WTC11 (cell line): ENCODE results near the gene KY. TPM values are rescaled to one million over a fixed set of nuclear protein-coding genes. Genes with fewer than 3 reads are reported as not detected.
A peak's percentile ranks its signal among the peaks of the same experiment; 100 is the strongest.

Source experiments
- ATAC-seq: fragments of 200-7000 bp; cut with Tn5 transposase; 2 replicates; pipeline ENCODE4 v1.10.0; 2021; ENCODE audit warnings: mild to moderate bottlenecking, moderate library complexity
- CTCF ChIA-PET: fragments of 300-600 bp; sonication (Branson Sonifier 250); formaldehyde crosslinking; loops from one replicate; lab custom pipeline; 2021; ENCODE audit warnings: antibody characterized with exemption; lab: Charles Lee
- POLR2A ChIA-PET: fragments of 350-600 bp; sonication (Branson Sonifier 250); formaldehyde crosslinking; loops from one replicate; lab custom pipeline; 2021; ENCODE audit warnings: antibody characterized with exemption; lab: Charles Lee
- DNase-seq: peaks from one replicate; pipeline ENCODE4 v3.0.0; 2021; ENCODE audit warnings: low spot score
- H3K27ac Mint-ChIP-seq: 2 replicates; pipeline ENCODE4 v1.8.0; 2021; ENCODE audit warnings: mixed read lengths
- H3K27me3 Mint-ChIP-seq: 2 replicates; pipeline ENCODE4 v1.8.0; 2021; ENCODE audit warnings: low read depth, mild to moderate bottlenecking, moderate library complexity, mixed read lengths
- H3K36me3 Mint-ChIP-seq: 2 replicates; pipeline ENCODE4 v1.8.0; 2021; ENCODE audit warnings: mixed read lengths
- H3K4me1 Mint-ChIP-seq: 2 replicates; pipeline ENCODE4 v1.8.0; 2022; ENCODE audit warnings: mixed read lengths
- H3K4me3 Mint-ChIP-seq: 2 replicates; pipeline ENCODE4 v1.8.0; 2021; ENCODE audit warnings: mild to moderate bottlenecking, moderate library complexity, mixed read lengths
- H3K9me3 Mint-ChIP-seq: 2 replicates; pipeline ENCODE4 v1.8.0; 2021; ENCODE audit warnings: mixed read lengths
- ATF2 ChIP-seq: sonication (generic); formaldehyde crosslinking; IDR thresholded peaks from 2 replicates; pipeline ENCODE4 v1.8.1; 2022; ENCODE audit warnings: low read depth, missing genetic modification reagents, borderline replicate concordance
- CDX4 ChIP-seq: fragments of 250-450 bp; sonication (Bioruptor Pico); IDR thresholded peaks from 2 replicates; pipeline ENCODE4 v1.9.0; 2021; ENCODE audit warnings: moderate library complexity, mild to moderate bottlenecking, inconsistent platforms, borderline replicate concordance
- CREM ChIP-seq: sonication (generic); formaldehyde crosslinking; IDR thresholded peaks from 2 replicates; pipeline ENCODE4 v1.8.1; 2022; ENCODE audit warnings: mild to moderate bottlenecking, missing genetic modification reagents, moderate library complexity
- E2F4 ChIP-seq: sonication (generic); formaldehyde crosslinking; IDR thresholded peaks from 2 replicates; pipeline ENCODE4 v1.8.1; 2022; ENCODE audit warnings: low read depth, mild to moderate bottlenecking, moderate library complexity, missing genetic modification reagents, borderline replicate concordance
- ELF4 ChIP-seq: sonication (generic); formaldehyde crosslinking; IDR thresholded peaks from 2 replicates; pipeline ENCODE4 v1.8.1; 2022; ENCODE audit warnings: low read depth, mild to moderate bottlenecking, moderate library complexity, missing genetic modification reagents
- ETV6 ChIP-seq: sonication (generic); formaldehyde crosslinking; IDR thresholded peaks from 2 replicates; pipeline ENCODE4 v1.8.1; 2022; ENCODE audit warnings: mild to moderate bottlenecking, missing genetic modification reagents
- FOXK1 ChIP-seq: sonication (generic); formaldehyde crosslinking; IDR thresholded peaks from 2 replicates; pipeline ENCODE4 v1.8.0; 2022; ENCODE audit warnings: mild to moderate bottlenecking, moderate library complexity, missing genetic modification reagents
- HMGXB4 ChIP-seq: sonication (generic); formaldehyde crosslinking; IDR thresholded peaks from 2 replicates; pipeline ENCODE4 v1.8.1; 2023; ENCODE audit warnings: mild to moderate bottlenecking, moderate library complexity, missing genetic modification reagents
- NR1H2 ChIP-seq: sonication (generic); formaldehyde crosslinking; IDR thresholded peaks from 2 replicates; pipeline ENCODE4 v1.9.0; 2021; ENCODE audit warnings: mild to moderate bottlenecking, moderate library complexity, missing genetic modification reagents
- NR2C2 ChIP-seq: sonication (generic); formaldehyde crosslinking; IDR thresholded peaks from 2 replicates; pipeline ENCODE4 v1.8.0; 2022; ENCODE audit warnings: mild to moderate bottlenecking, missing genetic modification reagents
- SMAD4 ChIP-seq: sonication (generic); formaldehyde crosslinking; IDR thresholded peaks from 2 replicates; pipeline ENCODE4 v1.8.0; 2022; ENCODE audit warnings: mild to moderate bottlenecking, missing genetic modification reagents
- TP53 ChIP-seq: sonication (generic); formaldehyde crosslinking; IDR thresholded peaks from 2 replicates; pipeline ENCODE4 v1.8.1; 2023; ENCODE audit warnings: mild to moderate bottlenecking, missing genetic modification reagents
- ZBTB21 ChIP-seq: sonication (generic); formaldehyde crosslinking; IDR thresholded peaks from 2 replicates; pipeline ENCODE4 v1.8.1; 2023; ENCODE audit warnings: mild to moderate bottlenecking, missing genetic modification reagents, borderline replicate concordance
- ZBTB43 ChIP-seq: sonication (generic); formaldehyde crosslinking; IDR thresholded peaks from 2 replicates; pipeline ENCODE4 v1.8.1; 2023; ENCODE audit warnings: mild to moderate bottlenecking, missing genetic modification reagents
- ZNF121 ChIP-seq: sonication (generic); formaldehyde crosslinking; IDR thresholded peaks from 2 replicates; pipeline ENCODE4 v1.8.0; 2023; ENCODE audit warnings: missing genetic modification reagents
- ZNF138 ChIP-seq: sonication (generic); formaldehyde crosslinking; conservative IDR thresholded peaks from 2 replicates; pipeline ENCODE4 v1.8.1; 2022; ENCODE audit warnings: mild to moderate bottlenecking, moderate library complexity, missing genetic modification reagents
- ZNF232 ChIP-seq: sonication (generic); formaldehyde crosslinking; IDR thresholded peaks from 2 replicates; pipeline ENCODE4 v1.8.0; 2022; ENCODE audit warnings: mild to moderate bottlenecking, missing genetic modification reagents
- ZNF263 ChIP-seq: sonication (generic); formaldehyde crosslinking; IDR thresholded peaks from 2 replicates; pipeline ENCODE4 v1.8.1; 2022; ENCODE audit warnings: low read depth, mild to moderate bottlenecking, moderate library complexity, missing genetic modification reagents
- ZNF396 ChIP-seq: fragments of 250-450 bp; sonication (Bioruptor Pico); IDR thresholded peaks from 2 replicates; pipeline ENCODE4 v1.8.0; 2021; ENCODE audit warnings: mild to moderate bottlenecking, moderate library complexity, borderline replicate concordance
- ZNF532 ChIP-seq: fragments of 250-450 bp; sonication (Bioruptor Pico); IDR thresholded peaks from 2 replicates; pipeline ENCODE4 v1.9.0; 2021; ENCODE audit warnings: mild to moderate bottlenecking, borderline replicate concordance
- ZNF671 ChIP-seq: fragments of 250-450 bp; sonication (Bioruptor Pico); IDR thresholded peaks from 2 replicates; pipeline ENCODE4 v1.8.0; 2021; ENCODE audit warnings: mild to moderate bottlenecking
- ZSCAN18 ChIP-seq: fragments of 250-450 bp; sonication (Bioruptor Pico); IDR thresholded peaks from 2 replicates; pipeline ENCODE4 v2.1.2; 2022; ENCODE audit warnings: mild to moderate bottlenecking, moderate library complexity
- total RNA-seq: library from RNA; stranded (reverse); gene quantifications from 3 replicates; pipeline ENCODE4 v1.2.3, GENCODE V29; 2021

KY gene
- total RNA-seq, 1 experiment from 2014 or later = not detected

- TF ChIP-seq HMGXB4 (peak; percentile 27; the same call in 1 of the 2 replicates), CDX4 (no peak), NR1H2 (CRISPR knock-in tag) (no peak), FOXK1 (CRISPR knock-in tag) (no peak), SMAD4 (no peak), ZNF121 (CRISPR knock-in tag) (no peak), ZNF396 (CRISPR knock-in tag) (no peak), ZNF263 (no peak), ZBTB43 (CRISPR knock-in tag) (no peak), ZNF532 (CRISPR knock-in tag) (no peak), E2F4 (CRISPR knock-in tag) (no peak), ETV6 (CRISPR knock-in tag) (no peak), ELF4 (CRISPR knock-in tag) (no peak), ZNF138 (CRISPR knock-in tag) (no peak)
Measured at GRCh38 chr3:134600685-134601463, 49.9 kb downstream of the KY start (continued).

- ATAC-seq (no peak), DNase-seq (no peak)
- POLR2A ChIA-PET = interaction anchor here (1.3 kb wide), 1 partner anchor 40 kb away, joined by 3 read pairs; no protein-coding TSS in a partner anchor
- Mint-ChIP-seq H3K4me1 (peaks cover 15% of the 10 kb centered on the region), H3K27me3 (peaks cover 12% of the 10 kb centered on the region), H3K27ac (no peak overlapping the region), H3K36me3 (no peaks in the 10 kb centered on the region), H3K4me3 (peak overlapping the region; percentile 65; the same call in 1 of the 2 replicates), H3K9me3 (no peaks in the 10 kb centered on the region)
- CTCF ChIA-PET = interaction anchor here (0.5 to 4.8 kb wide), 36 partner anchors 8 to 903 kb away, joined by 3 to 63 read pairs (median 4); partner anchors contain the start of genes EPHB1 and KY
- TF ChIP-seq CREM (CRISPR knock-in tag) (no peak), ZNF396 (CRISPR knock-in tag) (no peak), ZNF232 (no peak), ATF2 (CRISPR knock-in tag) (no peak), ZSCAN18 (CRISPR knock-in tag) (no peak), ZNF671 (CRISPR knock-in tag) (no peak), E2F4 (CRISPR knock-in tag) (no peak), TP53 (CRISPR knock-in tag) (no peak), ELF4 (CRISPR knock-in tag) (no peak), ZBTB21 (CRISPR knock-in tag) (no peak), NR2C2 (CRISPR knock-in tag) (no peak)
Measured at GRCh38 chr3:134600206-134600605, 50.6 kb downstream of the KY start.
